ENCODE measurements around the gene USP15. TPM values are rescaled to one million over a fixed set of nuclear protein-coding genes. Genes with fewer than 3 reads are reported as not detected.
"Not testable (repeated sequence)": the region's sequence is repeated elsewhere in the genome, so short reads cannot be mapped to it uniquely, and the experiment has no call there.

The USP15 gene
- total RNA-seq, 1 donor from 2014 or later: 97.8 TPM

DNA sequence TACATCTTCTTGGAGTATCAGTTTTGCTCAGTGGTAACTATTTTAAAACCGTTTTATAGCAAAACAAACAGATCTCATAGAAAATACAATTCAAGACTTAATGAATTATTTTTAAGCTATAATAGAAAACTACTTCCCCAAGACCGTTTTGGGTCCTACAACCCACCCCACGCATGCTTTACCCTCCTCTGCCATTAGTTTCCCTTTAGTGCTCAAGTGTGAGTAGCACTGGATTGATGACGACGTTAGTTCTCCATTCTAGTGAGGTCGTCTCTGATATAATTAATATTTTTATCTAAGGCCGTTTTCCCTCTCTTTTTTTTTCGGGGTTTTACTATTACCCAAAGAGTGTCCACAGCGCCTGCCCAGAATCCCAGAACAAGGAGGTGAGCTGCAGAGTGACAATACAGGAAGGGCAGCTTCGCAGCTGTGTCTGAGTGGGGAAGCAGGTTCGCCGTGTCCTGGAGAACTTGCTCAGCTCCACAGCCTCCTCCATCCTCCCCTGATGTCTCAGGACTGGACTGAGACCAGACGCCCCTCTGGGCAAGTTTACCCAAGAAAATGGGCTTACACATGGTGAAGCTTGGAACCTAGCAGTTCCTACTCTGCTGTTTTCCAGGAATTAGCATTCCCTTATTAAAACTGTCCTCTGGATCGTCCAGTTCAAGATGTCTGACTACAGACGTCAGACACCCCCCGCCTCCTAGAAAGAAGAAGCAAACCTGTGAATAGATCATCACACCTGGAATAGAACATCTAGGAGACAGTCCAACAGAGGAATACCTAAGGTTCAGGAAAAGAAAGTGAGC is 174.5 kb downstream of the USP15 start:
- FAIRE-seq (no peak), DNase-seq (ENCODE audit: low spot score in 2 of 2) (no peak)

DNA sequence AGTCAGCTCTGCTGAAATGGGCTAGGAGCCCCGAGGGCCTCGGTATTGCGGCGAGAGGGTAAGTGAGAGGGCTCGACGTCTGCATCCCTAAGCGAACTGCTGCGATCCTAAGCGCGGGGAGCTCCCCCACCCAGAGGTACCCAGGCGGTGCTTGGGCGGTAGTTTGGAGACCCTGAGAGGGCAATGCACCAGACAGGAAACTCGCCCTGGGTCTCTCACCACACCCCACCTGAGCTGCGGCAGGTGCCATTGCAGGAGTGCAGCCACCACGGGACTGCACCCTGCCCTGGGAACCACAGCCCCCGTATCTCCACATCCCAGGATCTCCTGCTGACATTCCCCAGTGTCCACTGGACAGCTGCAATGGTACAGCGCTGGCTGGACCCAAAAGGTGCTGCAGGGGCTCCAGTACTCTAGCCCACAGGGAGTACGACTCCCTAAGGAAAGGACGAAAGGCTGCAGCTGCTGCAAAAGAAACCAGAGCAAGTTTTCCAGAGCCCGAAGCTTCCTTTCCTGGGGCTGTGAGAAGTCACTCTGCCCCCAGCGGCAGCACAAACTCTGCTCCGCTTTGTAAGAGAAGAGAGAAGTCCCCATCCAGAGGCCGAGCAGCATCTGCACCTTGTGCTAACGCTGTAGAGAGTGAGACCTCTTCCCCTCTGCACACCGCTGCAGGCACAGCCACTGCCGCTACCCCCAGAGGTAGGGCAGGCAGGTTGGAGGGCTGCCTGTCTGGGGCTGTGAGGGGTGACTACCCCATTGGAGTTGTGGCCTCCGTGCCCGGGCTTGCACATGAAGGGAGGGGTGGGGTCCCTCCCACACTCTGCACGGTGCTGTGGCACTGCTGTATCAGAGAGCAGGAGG is 175.3 kb downstream of the USP15 start:
- FAIRE-seq: no peak
- peak in 1 of 2 donors; percentile 48 for DNase-seq (ENCODE audit: low spot score in 2 of 2)

- FAIRE-seq (no peak), DNase-seq (ENCODE audit: low spot score in 2 of 2) (no peak)
These were observed 175.9 kb downstream of the USP15 start for GRCh38 chr12:62436164-62436503.

- peak; percentile 79 for FAIRE-seq
- DNase-seq (ENCODE audit: low spot score in 2 of 2): peak; percentile 26 to 54
These were observed 178.0 kb downstream of the USP15 start for GRCh38 chr12:62438098-62438692.

GRCh38 chr12:62446754-62447452 is 186.7 kb downstream of the USP15 start:
- FAIRE-seq (no peak), DNase-seq (ENCODE audit: low spot score in 2 of 2) (no peak)

- DNase-seq (ENCODE audit: low spot score in 2 of 2) (no peak), FAIRE-seq (no peak)
These were observed 188.2 kb downstream of the USP15 start for GRCh38 chr12:62448436-62448835.

DNA sequence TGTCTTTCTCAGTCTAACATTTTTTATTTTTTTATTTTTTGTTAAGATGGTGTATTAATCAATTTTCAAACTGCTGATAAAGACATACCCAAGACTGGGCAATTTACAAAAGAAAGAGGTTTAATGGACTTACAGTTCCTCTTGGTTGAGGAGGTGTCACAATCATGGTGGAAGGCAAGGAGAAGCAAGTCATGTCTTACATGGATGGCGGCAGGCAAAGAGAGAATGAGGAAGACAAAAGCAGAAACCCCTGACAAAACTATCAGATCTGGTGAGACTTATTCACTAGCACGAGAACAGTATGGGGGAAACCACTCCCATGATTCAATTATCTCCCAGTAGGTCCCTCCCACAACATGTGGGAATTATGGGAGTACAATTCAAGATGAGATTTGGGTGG is 195.2 kb downstream of the USP15 start:
- FAIRE-seq; DNase-seq (ENCODE audit: low spot score in 2 of 2): not testable (repeated sequence)

- DNase-seq (ENCODE audit: low spot score in 2 of 2) (no peak), FAIRE-seq (no peak)
These were observed 198.4 kb downstream of the USP15 start for GRCh38 chr12:62458626-62459025.

DNA sequence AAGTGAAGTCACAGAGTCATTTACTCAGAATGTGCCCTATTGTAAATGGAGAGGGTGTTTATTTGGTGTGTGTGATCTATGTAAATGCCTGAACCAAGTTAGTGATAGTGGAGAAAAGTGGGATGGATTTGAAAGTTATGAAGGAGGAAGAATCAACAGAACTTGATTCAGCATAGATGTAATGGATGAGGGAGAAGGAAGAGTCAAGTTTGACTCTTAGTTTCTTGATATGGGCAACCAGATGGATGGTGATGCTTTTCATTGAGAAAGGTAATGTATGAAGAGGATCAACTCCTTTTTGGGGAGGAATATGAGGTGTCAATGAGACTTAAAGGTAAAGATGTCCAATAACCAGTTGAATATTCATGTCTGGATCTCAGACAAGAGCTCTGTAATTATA is 199.8 kb downstream of the USP15 start:
- FAIRE-seq: no peak
- DNase-seq (ENCODE audit: low spot score in 2 of 2): no peak

GRCh38 chr12:62461171-62461837 is 201.1 kb downstream of the USP15 start:
- DNase-seq (ENCODE audit: low spot score in 2 of 2); FAIRE-seq: not testable (repeated sequence)

DNA sequence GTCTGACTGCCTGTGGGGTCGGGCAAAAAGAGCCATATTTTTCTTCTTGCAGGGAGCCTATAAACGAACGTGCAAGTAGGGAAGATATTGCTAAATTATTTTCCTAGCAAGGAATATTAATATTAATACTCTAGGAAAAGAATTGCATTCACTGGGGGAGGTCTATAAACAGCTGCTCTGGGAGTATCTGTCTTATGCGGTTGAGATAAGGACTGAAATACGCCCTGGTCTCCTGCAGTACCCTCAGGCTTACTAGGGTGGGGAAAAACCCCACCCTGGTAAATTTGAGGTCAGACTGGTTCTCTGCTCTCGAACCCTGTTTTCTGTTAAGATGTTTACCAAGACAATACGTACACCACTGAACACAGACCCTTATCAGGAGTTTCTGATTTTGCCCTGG is 203.0 kb downstream of the USP15 start:
- FAIRE-seq; DNase-seq (ENCODE audit: low spot score in 2 of 2): not testable (repeated sequence)

Small RNA genes within 50 kb of the gene (small RNA-seq; reads per million reads assigned to genes)
- not detected for gene RF00017
- gene RNU6-595P: not detected

Other genes starting within 250 kb of the USP15 start
- 49.7 TPM for gene MON2, start 206.4 kb downstream of the USP15 start, total RNA-seq

Measured in frontal cortex (tissue), 4 donors.